ENCODE data around the gene FNTB. TPM values are rescaled to one million over a fixed set of nuclear protein-coding genes. Genes with fewer than 3 reads are reported as not detected.

The FNTB gene
- total and polyA plus RNA-seq, 9 of the 15 experiments (the other 6 are each of a cell fraction or from before 2014, with no cell fraction given), result 6.9 to 23.2 (median 12.2) TPM

- TF ChIP-seq CEBPZ (IDR thresholded peaks at IDR 0.05; ENCODE audit: borderline replicate concordance, low read depth, low read length) (no peak), MAFG (tag; conservative IDR thresholded peaks at IDR 0.05) (no peak), ZNF696 (CRISPR knock-in tag; conservative IDR thresholded peaks at IDR 0.05) (no peak)
Observed at GRCh38 chr14:64944861-64945260, 41.8 kb upstream of the FNTB start (continued).

GRCh38 chr14:64945431-64946178, 41.1 kb upstream of the FNTB start:
- POLR2A ChIA-PET, result interaction anchor here (1.5 kb wide), 1 partner anchor 13 kb away, joined by 5 read pairs; no protein-coding TSS in a partner anchor
- H3K9me3 ChIP-seq (replicated peaks; ENCODE audit: control insufficient read depth, insufficient read depth, low read depth, low read length), result no peaks in the 10 kb centered on the region
- H3K4me1 ChIP-seq (replicated peaks in 1 of 2; ENCODE audit: control insufficient read depth in 2 of 2, insufficient read depth in 2 of 2, low read length in 2 of 2), result no peaks in the 10 kb centered on the region; a peak in 2 of 5 replicates
- H3K79me2 ChIP-seq (ENCODE audit: control insufficient read depth, insufficient read depth, low read length), result no peaks in the 10 kb centered on the region
- DNase-seq (ENCODE audit: extremely low read depth in 1 of 4, low spot score in 3 of 4) (no peak), FAIRE-seq (no peak), ATAC-seq (no peak)
- in situ Hi-C loops (cut with MboI) (no loop called here), intact Hi-C loops (cut with micrococcal nuclease) (no loop called here)
- H4K20me1 ChIP-seq (replicated peaks; ENCODE audit: control insufficient read depth, insufficient read depth, low read length), result no peaks in the 10 kb centered on the region
- H3K27ac ChIP-seq (ENCODE audit: extremely low read depth, low read depth, low read length), result no peak overlapping the region
- H3K9me1 ChIP-seq (ENCODE audit: control insufficient read depth, insufficient read depth, low read length), result no peaks in the 10 kb centered on the region
- no TSS peak for BruUV-seq (replicated peaks)
- CTCF ChIA-PET (ENCODE audit: low intra/inter-chr PET ratio), result no interaction called here
- 71% methylated on average over 12 of the region's 12 CpGs for WGBS (ENCODE audit: insufficient coverage, low coverage, missing lambda C conversion rate)
- H3K4me3 ChIP-seq, result no peak overlapping the region
- no peaks in the 10 kb centered on the region for H3K36me3 ChIP-seq (ENCODE audit: control insufficient read depth, insufficient read depth, low read length)
- H3K27me3 ChIP-seq (ENCODE audit: control insufficient read depth in 2 of 2, insufficient read depth in 2 of 2, low read length in 2 of 2), result no peaks in the 10 kb centered on the region
- no peak overlapping the region for H2AFZ ChIP-seq (ENCODE audit: low read depth, low read length)
- H3K9ac ChIP-seq (ENCODE audit: insufficient read depth in 1 of 2, low read depth in 2 of 2, low read length in 2 of 2), result no peak overlapping the region
- no peak overlapping the region for H3K4me2 ChIP-seq (ENCODE audit: insufficient read depth, low read length)
- no peak for TF ChIP-seq ZNF274 (IDR thresholded peaks at IDR 0.05; ENCODE audit: borderline replicate concordance, low read depth, low read length)
- TF ChIP-seq FOXP1 (CRISPR knock-in tag; IDR thresholded peaks at IDR 0.05), result no peak
- TF ChIP-seq HOMEZ (CRISPR knock-in tag; IDR thresholded peaks at IDR 0.05), result no peak

Measured in K562 (cell line).